PC-9 (cell line): ENCODE measurements around the gene LRRC72. TPM values are rescaled to one million over a fixed set of nuclear protein-coding genes. Genes with fewer than 3 reads are reported as not detected.

ENCODE experiments used
- BruUV-seq: library from RNA; stranded (reverse); fragments of 400-500 nt; replicated peaks from 2 replicates; lab custom pipeline; 2021; lab: Mats Ljungman, UMichigan
- CTCF ChIA-PET: fragments of 300-600 bp; sonication (Branson Sonifier 250); formaldehyde crosslinking; loops from one replicate; lab custom pipeline; 2022; ENCODE audit warnings: antibody characterized with exemption; lab: Charles Lee
- POLR2A ChIA-PET: fragments of 300-600 bp; sonication (Branson Sonifier 250); formaldehyde crosslinking; loops from one replicate; lab custom pipeline; 2022; ENCODE audit warnings: antibody characterized with exemption; ENCODE audit not compliant: unreplicated experiment; lab: Charles Lee
- DNase-seq, 2 experiments: peaks; one replicate each; pipeline versions ENCODE4 v3.0.0 to v3.0.0-alpha.2; 2015 to 2022; ENCODE audit warnings: mixed read lengths in 1 of 2
- H2AFZ ChIP-seq: fragments of 200-600 bp; sonication (generic); 2 replicates; pipeline ENCODE4 v1.8.1; 2017; ENCODE audit warnings: antibody characterized with exemption
- H3F3A ChIP-seq: fragments of 200-600 bp; sonication (generic); 2 replicates; pipeline ENCODE4 v1.8.1; 2017; ENCODE audit warnings: antibody characterized with exemption, mild to moderate bottlenecking, low read depth; ENCODE audit not compliant: insufficient read depth
- H3K27ac ChIP-seq: fragments of 200-600 bp; sonication (generic); 2 replicates; pipeline ENCODE4 v1.6.1; 2016; ENCODE audit warnings: mixed run types
- H3K27me3 ChIP-seq: fragments of 200-600 bp; sonication (generic); 2 replicates; pipeline ENCODE4 v1.6.1; 2016; ENCODE audit warnings: low read depth, mixed run types; ENCODE audit not compliant: insufficient read depth
- H3K36me3 ChIP-seq: fragments of 200-600 bp; sonication (generic); 2 replicates; pipeline ENCODE4 v1.6.1; 2016; ENCODE audit warnings: low read depth, mixed run types
- H3K4me1 ChIP-seq: fragments of 200-600 bp; sonication (generic); replicated peaks from 2 replicates; pipeline ENCODE4 v1.6.1; 2016; ENCODE audit warnings: mixed run types; ENCODE audit not compliant: insufficient read depth
- H3K4me2 ChIP-seq: fragments of 200-600 bp; sonication (generic); 2 replicates; pipeline ENCODE4 v1.6.1; 2017; ENCODE audit warnings: mixed run types
- H3K4me3 ChIP-seq: fragments of 200-600 bp; sonication (generic); 2 replicates; pipeline ENCODE4 v1.6.1; 2016; ENCODE audit warnings: mixed run types
- H3K79me2 ChIP-seq: fragments of 200-600 bp; sonication (generic); 2 replicates; pipeline ENCODE4 v1.6.1; 2017; ENCODE audit warnings: low read depth, mixed run types
- H3K9me2 ChIP-seq: fragments of 200-600 bp; sonication (generic); 2 replicates; pipeline ENCODE4 v1.8.1; 2017; ENCODE audit warnings: mild to moderate bottlenecking; ENCODE audit not compliant: insufficient read depth
- H3K9me3 ChIP-seq: fragments of 200-600 bp; sonication (generic); 2 replicates; pipeline ENCODE4 v1.8.1; 2016; ENCODE audit warnings: low read depth; ENCODE audit not compliant: insufficient read depth
- H4K20me1 ChIP-seq: fragments of 200-600 bp; sonication (generic); 2 replicates; pipeline ENCODE4 v1.8.1; 2017; ENCODE audit not compliant: insufficient read depth
- CTCF ChIP-seq: fragments of 200-600 bp; sonication (generic); conservative IDR thresholded peaks from 2 replicates; pipeline ENCODE4 v1.6.1; 2017; ENCODE audit warnings: mixed run types, antibody characterized with exemption, mild to moderate bottlenecking, moderate library complexity
- EZH2 ChIP-seq: fragments of 200-600 bp; sonication (generic); IDR thresholded peaks from 2 replicates; pipeline ENCODE4 v1.8.0; 2017; ENCODE audit warnings: antibody characterized with exemption, low read depth
- intact Hi-C: fragments of 100-400 bp; cut with micrococcal nuclease; formaldehyde crosslinking; loops from one replicate; pipeline ENCODE4 v1.10.0; 2022; ENCODE audit not compliant: unreplicated experiment
- total RNA-seq: library from RNA; stranded (reverse); gene quantifications from 2 replicates; pipeline ENCODE4 v1.2.3, GENCODE V29; 2021

Gene LRRC72
- total RNA-seq, 1 experiment from 2014 or later = not detected

- no TSS peak for BruUV-seq
- H4K20me1 ChIP-seq = no peaks in the 10 kb centered on the region
Observed at GRCh38 chr7:16509829-16510228, 16.8 kb upstream of the LRRC72 start.

GRCh38 chr7:16511314-16511713, 15.3 kb upstream of the LRRC72 start:
- Histone ChIP-seq H3K4me2 (no peak overlapping the region), H3K27ac (no peak overlapping the region), H3K79me2 (no peaks in the 10 kb centered on the region), H3K4me1 (no peaks in the 10 kb centered on the region), H2AFZ (peak overlapping the region; percentile 29; the same call in 1 of the 2 replicates), H3F3A (no peaks in the 10 kb centered on the region), H3K9me2 (no peaks in the 10 kb centered on the region), H3K4me3 (no peak overlapping the region), H3K36me3 (no peaks in the 10 kb centered on the region), H3K9me3 (no peaks in the 10 kb centered on the region; the same call in 1 of the 2 replicates), H4K20me1 (no peaks in the 10 kb centered on the region), H3K27me3 (no peaks in the 10 kb centered on the region)
- POLR2A ChIA-PET = no interaction called here
- DNase-seq = no peak
- intact Hi-C loops = no loop called here
- BruUV-seq = no TSS peak
- CTCF ChIA-PET = no interaction called here
- TF ChIP-seq CTCF = no peak
- TF ChIP-seq EZH2 = no peak

More at GRCh38 chr7:16509829-16510228, 16.8 kb upstream of the LRRC72 start:
- no peak for DNase-seq
- H3K9me3 ChIP-seq = no peaks in the 10 kb centered on the region; the same call in 1 of the 2 replicates
- no peak overlapping the region for H3K4me2 ChIP-seq
- no peak overlapping the region for H3K27ac ChIP-seq
- POLR2A ChIA-PET = interaction anchor here (0.6 kb wide), 1 partner anchor 59 kb away, joined by 6 read pairs; no protein-coding TSS in a partner anchor
- H3K9me2 ChIP-seq = no peaks in the 10 kb centered on the region
- no peak overlapping the region for H2AFZ ChIP-seq
- intact Hi-C loops = no loop called here
- no peaks in the 10 kb centered on the region for H3K36me3 ChIP-seq
- no peak for TF ChIP-seq EZH2
- TF ChIP-seq CTCF = no peak
- H3K4me3 ChIP-seq = no peak overlapping the region
- H3K4me1 ChIP-seq = no peaks in the 10 kb centered on the region
- H3K27me3 ChIP-seq = no peaks in the 10 kb centered on the region
- H3F3A ChIP-seq = no peaks in the 10 kb centered on the region
- H3K79me2 ChIP-seq = no peaks in the 10 kb centered on the region
- CTCF ChIA-PET = no interaction called here

GRCh38 chr7:16512097-16512496, 14.5 kb upstream of the LRRC72 start:
- Histone ChIP-seq H3F3A (no peaks in the 10 kb centered on the region), H3K36me3 (no peaks in the 10 kb centered on the region), H3K27me3 (no peaks in the 10 kb centered on the region), H3K27ac (no peak overlapping the region), H3K9me2 (no peaks in the 10 kb centered on the region), H3K9me3 (no peaks in the 10 kb centered on the region; the same call in 1 of the 2 replicates), H3K4me2 (no peak overlapping the region), H3K79me2 (no peaks in the 10 kb centered on the region), H3K4me3 (no peak overlapping the region), H3K4me1 (no peaks in the 10 kb centered on the region), H4K20me1 (no peaks in the 10 kb centered on the region), H2AFZ (no peak overlapping the region)
- no peak for DNase-seq
- ChIA-PET POLR2A (no interaction called here), CTCF (no interaction called here)
- no peak for TF ChIP-seq EZH2
- no peak for TF ChIP-seq CTCF
- intact Hi-C loops = no loop called here
- BruUV-seq = no TSS peak
